ENCODE data around the gene RPTOR.
"Not testable (repeated sequence)": the region's sequence is repeated elsewhere in the genome, so short reads cannot be mapped to it uniquely, and the experiment has no call there.

The RPTOR gene

GRCh38 chr17:80724775-80725266 is 180.2 kb downstream of the RPTOR start:
- DNase-seq = peak; percentile 87

GRCh38 chr17:80725517-80725916 is 180.9 kb downstream of the RPTOR start:
- no peak for DNase-seq

GRCh38 chr17:80726558-80727408 is 182.1 kb downstream of the RPTOR start:
- no peak for DNase-seq

GRCh38 chr17:80727409-80727755 is 182.7 kb downstream of the RPTOR start:
- DNase-seq = no peak

- DNase-seq = no peak
These were observed 184.4 kb downstream of the RPTOR start for GRCh38 chr17:80729016-80729415.

- DNase-seq = no peak
These were observed 185.1 kb downstream of the RPTOR start for GRCh38 chr17:80729761-80730160.

GRCh38 chr17:80730739-80731138 is 186.1 kb downstream of the RPTOR start:
- no peak for DNase-seq

GRCh38 chr17:80731323-80731722 is 186.7 kb downstream of the RPTOR start:
- DNase-seq = no peak

GRCh38 chr17:80732268-80732667 is 187.6 kb downstream of the RPTOR start:
- peak; percentile 90 for DNase-seq

- no peak for DNase-seq
These were observed 192.7 kb downstream of the RPTOR start for GRCh38 chr17:80737106-80738019.

- DNase-seq = no peak
These were observed 193.6 kb downstream of the RPTOR start for GRCh38 chr17:80738020-80738808.

GRCh38 chr17:80738987-80739730 is 194.5 kb downstream of the RPTOR start:
- DNase-seq = no peak

GRCh38 chr17:80740141-80740540 is 195.5 kb downstream of the RPTOR start:
- DNase-seq = no peak

- DNase-seq = no peak
These were observed 197.5 kb downstream of the RPTOR start for GRCh38 chr17:80742091-80742490.

- no peak for DNase-seq
These were observed 198.0 kb downstream of the RPTOR start for GRCh38 chr17:80742581-80743180.

- DNase-seq = no peak
These were observed 198.6 kb downstream of the RPTOR start for GRCh38 chr17:80743181-80743771.

GRCh38 chr17:80743973-80744372 is 199.3 kb downstream of the RPTOR start:
- DNase-seq = not testable (repeated sequence)

- not testable (repeated sequence) for DNase-seq
These were observed 200.1 kb downstream of the RPTOR start for GRCh38 chr17:80744725-80745124.

- DNase-seq = no peak
These were observed 200.5 kb downstream of the RPTOR start for GRCh38 chr17:80745183-80745582.

GRCh38 chr17:80746262-80746935 is 201.8 kb downstream of the RPTOR start:
- DNase-seq = no peak
